HCT116 (cell line): ENCODE measurements around the gene TSPAN7. TPM values are rescaled to one million over a fixed set of nuclear protein-coding genes. Genes with fewer than 3 reads are reported as not detected.

Experiments used
- ATAC-seq: fragments of 200-7000 bp; cut with Tn5 transposase; 2 replicates; pipeline ENCODE4 v1.9.1; 2020; ENCODE audit warnings: mild to moderate bottlenecking, moderate library complexity
- BruUV-seq: library from RNA; stranded (reverse); fragments of 400-500 nt; replicated peaks from 2 replicates; lab custom pipeline; 2021; lab: Mats Ljungman, UMichigan
- CTCF ChIA-PET: fragments of 300-600 bp; sonication (Branson Sonifier 250); formaldehyde crosslinking; loops from one replicate; lab custom pipeline; 2021; ENCODE audit warnings: antibody characterized with exemption; lab: Charles Lee
- POLR2A ChIA-PET: fragments of 300-600, 350-600 bp; sonication (Branson Sonifier 250); formaldehyde crosslinking; loops from one replicate; lab custom pipeline; 2021; ENCODE audit warnings: antibody characterized with exemption; lab: Charles Lee
- RAD21 ChIA-PET, 2 experiments: fragments of 300-600 bp; sonication (Branson Sonifier 250); formaldehyde crosslinking; loops; one replicate each; lab custom pipeline; 2023; ENCODE audit warnings: low total read pairs in 2 of 2; ENCODE audit not compliant: uncharacterized antibody in 2 of 2, unreplicated experiment in 2 of 2, low non-redundant PET in 1 of 2; lab: Charles Lee
- DNase-seq: peaks from one replicate; pipeline ENCODE4 v3.0.0-alpha.2; 2010; ENCODE audit warnings: low read depth, low spot score
- H2AFZ ChIP-seq: fragments of 200-600 bp; shearing (Covaris generic), sonication (generic); 2 replicates; pipeline ENCODE4 v1.6.1; 2017; ENCODE audit warnings: low read depth, mixed run types, mixed read lengths, antibody characterized with exemption, low read length; ENCODE audit not compliant: poor library complexity, severe bottlenecking
- H3K27ac ChIP-seq: 2 replicates; pipeline ENCODE4 v1.5.1; 2012; ENCODE audit warnings: low read depth, low read length
- H3K27me3 ChIP-seq: fragments of 200-600 bp; sonication (generic); 2 replicates; pipeline ENCODE4 v1.6.1; 2016; ENCODE audit warnings: mixed run types, low read length, mixed read lengths; ENCODE audit not compliant: insufficient read depth
- H3K36me3 ChIP-seq, 2 experiments: fragments of 200-500 bp in 1 of 2; fragments of 200-600 bp in 1 of 2; sonication (Bioruptor generic) in 1 of 2; sonication (generic) in 1 of 2; 2 replicates each; pipeline versions ENCODE4 v1.5.1 to v1.6.1; 2014 to 2016; ENCODE audit warnings: low read length in 2 of 2, inconsistent platforms in 1 of 2, mixed read lengths in 1 of 2, mixed run types in 1 of 2; ENCODE audit not compliant: insufficient read depth in 2 of 2, control insufficient read depth in 1 of 2
- H3K4me1 ChIP-seq, 2 experiments: fragments of 200-600 bp in 1 of 2; sonication (generic) in 1 of 2; 2 replicates each; pipeline versions ENCODE4 v1.5.1 to v1.6.1; 2012 to 2017; ENCODE audit warnings: low read length in 2 of 2, inconsistent platforms in 1 of 2, mild to moderate bottlenecking in 1 of 2, mixed read lengths in 1 of 2, mixed run types in 1 of 2, moderate library complexity in 1 of 2; ENCODE audit not compliant: insufficient read depth in 2 of 2, control insufficient read depth in 1 of 2
- H3K4me2 ChIP-seq: fragments of 200-600 bp; sonication (generic); 2 replicates; pipeline ENCODE4 v1.6.1; 2017; ENCODE audit warnings: mixed run types, low read length, mixed read lengths
- H3K4me3 ChIP-seq, 2 experiments: fragments of 200-600 bp in 1 of 2; sonication (generic) in 1 of 2; replicated peaks in 1 of 2; 2 replicates each; pipeline ENCODE4 v1.5.1; 2011 to 2016; ENCODE audit warnings: low read length in 2 of 2, control low read depth in 1 of 2, low read depth in 1 of 2, mild to moderate bottlenecking in 1 of 2, mixed read lengths in 1 of 2, mixed run types in 1 of 2
- H3K79me2 ChIP-seq: fragments of 200-600 bp; sonication (generic); 2 replicates; pipeline ENCODE4 v1.6.1; 2017; ENCODE audit warnings: mild to moderate bottlenecking, mixed run types, low read length, moderate library complexity, mixed read lengths; ENCODE audit not compliant: insufficient read depth
- H3K9ac ChIP-seq: fragments of 200-600 bp; sonication (generic); 2 replicates; pipeline ENCODE4 v1.6.1; 2016; ENCODE audit warnings: low read length, mixed read lengths
- H3K9me2 ChIP-seq: fragments of 200-600 bp; sonication (generic), shearing (Covaris generic); 2 replicates; pipeline ENCODE4 v1.6.1; 2017; ENCODE audit warnings: mixed run types, mild to moderate bottlenecking, moderate library complexity; ENCODE audit not compliant: insufficient read depth
- H3K9me3 ChIP-seq, 2 experiments: fragments of 200-500 bp in 1 of 2; fragments of 200-600 bp in 1 of 2; sonication (Bioruptor generic) in 1 of 2; sonication (generic) in 1 of 2; 2 replicates each; pipeline ENCODE4 v1.6.1; 2014 to 2017; ENCODE audit warnings: low read length in 2 of 2, mixed read lengths in 2 of 2, inconsistent platforms in 1 of 2, low read depth in 1 of 2, mild to moderate bottlenecking in 1 of 2, mixed run types in 1 of 2, moderate library complexity in 1 of 2; ENCODE audit not compliant: control insufficient read depth in 1 of 2, insufficient read depth in 1 of 2
- H4K20me1 ChIP-seq: fragments of 200-600 bp; sonication (generic), shearing (Covaris generic); 2 replicates; pipeline ENCODE4 v1.6.1; 2017; ENCODE audit warnings: mixed run types, mild to moderate bottlenecking, moderate library complexity; ENCODE audit not compliant: insufficient read depth
- ATF3 ChIP-seq: IDR thresholded peaks from 2 replicates; pipeline ENCODE4 v1.6.1; 2012
- CBX3 ChIP-seq: IDR thresholded peaks from 2 replicates; pipeline ENCODE4 v1.6.1; 2012; ENCODE audit warnings: low read depth
- CEBPB ChIP-seq: IDR thresholded peaks from 2 replicates; pipeline ENCODE4 v1.6.1; 2012; ENCODE audit warnings: low read depth
- CTCF ChIP-seq, 3 experiments: fragments of 200-600 bp in 1 of 3; sonication (generic) in 1 of 3; IDR thresholded peaks in 2 of 3; conservative IDR thresholded peaks in 1 of 3; 2 replicates each; pipeline ENCODE4 v1.5.1; 2012 to 2017; ENCODE audit warnings: low read depth in 2 of 3, low read length in 2 of 3, antibody characterized with exemption in 1 of 3, borderline replicate concordance in 1 of 3, control low read depth in 1 of 3, mild to moderate bottlenecking in 1 of 3, mixed read lengths in 1 of 3, mixed run types in 1 of 3, moderate library complexity in 1 of 3; ENCODE audit not compliant: insufficient read depth in 1 of 3
- ELF1 ChIP-seq: IDR thresholded peaks from 2 replicates; pipeline ENCODE4 v1.6.1; 2012; ENCODE audit warnings: low read depth, borderline replicate concordance
- FOSL1 ChIP-seq: IDR thresholded peaks from 2 replicates; pipeline ENCODE4 v1.6.1; 2012; ENCODE audit warnings: low read depth
- JUND ChIP-seq: IDR thresholded peaks from 2 replicates; pipeline ENCODE4 v1.6.1; 2012
- MAX ChIP-seq: IDR thresholded peaks from 2 replicates; pipeline ENCODE4 v1.6.1; 2012
- POLR2A ChIP-seq: IDR thresholded peaks from 2 replicates; pipeline ENCODE4 v1.7.0; 2011; ENCODE audit warnings: borderline replicate concordance; ENCODE audit not compliant: insufficient read depth, insufficient read length; ENCODE audit errors: extremely low read depth
- POLR2AphosphoS5 ChIP-seq: IDR thresholded peaks from 2 replicates; pipeline ENCODE4 v1.6.1; 2011; ENCODE audit warnings: mild to moderate bottlenecking, low read depth, low read length, moderate library complexity
- RAD21 ChIP-seq: IDR thresholded peaks from 2 replicates; pipeline ENCODE4 v1.6.1; 2012; ENCODE audit warnings: low read depth, mild to moderate bottlenecking
- SIN3A ChIP-seq: IDR thresholded peaks from 2 replicates; pipeline ENCODE4 v1.6.1; 2012; ENCODE audit warnings: low read depth
- SP1 ChIP-seq: IDR thresholded peaks from 2 replicates; pipeline ENCODE4 v1.6.1; 2012; ENCODE audit warnings: low read depth
- YY1 ChIP-seq: IDR thresholded peaks from 2 replicates; pipeline ENCODE4 v1.6.1; 2011; ENCODE audit warnings: low read length, low read depth, moderate library complexity, mild to moderate bottlenecking; ENCODE audit not compliant: insufficient replicate concordance; ENCODE audit errors: extremely low read depth
- ZNF274 ChIP-seq: fragments of 200-500 bp; sonication (Bioruptor generic); IDR thresholded peaks from 2 replicates; pipeline ENCODE4 v1.6.1; 2014; ENCODE audit warnings: mild to moderate bottlenecking, low read depth, low read length, inconsistent platforms
- intact Hi-C: fragments of 100-400 bp; cut with micrococcal nuclease; formaldehyde crosslinking; loops from 2 replicates; pipeline ENCODE4 v1.10.0; 2022
- total RNA-seq: library from RNA; stranded (reverse); gene quantifications from one replicate; pipeline ENCODE4 v1.2.1, GENCODE V29; 2021; ENCODE audit not compliant: unreplicated experiment

Gene TSPAN7
- total RNA-seq, 1 experiment from 2014 or later: 2.9 TPM

GRCh38 chrX:38583181-38583580 lies 21.8 kb downstream of the TSPAN7 start:
- POLR2A ChIA-PET: no interaction called here
- Histone ChIP-seq H3K4me3 (no peak overlapping the region), H3K36me3 (no peaks in the 10 kb centered on the region), H3K79me2 (no peaks in the 10 kb centered on the region), H3K4me1 (no peaks in the 10 kb centered on the region), H3K9ac (no peak overlapping the region), H3K4me2 (no peak overlapping the region), H4K20me1 (no peaks in the 10 kb centered on the region), H2AFZ (no peak overlapping the region), H3K9me3 (no peaks in the 10 kb centered on the region), H3K27me3 (no peaks in the 10 kb centered on the region), H3K27ac (no peak overlapping the region), H3K9me2 (no peaks in the 10 kb centered on the region)
- RAD21 ChIA-PET: no interaction called here
- DNase-seq: no peak
- intact Hi-C loops: no loop called here
- TF ChIP-seq ELF1: no peak
- no peak for TF ChIP-seq FOSL1
- no peak for TF ChIP-seq SP1
- no peak for TF ChIP-seq MAX
- no peak for TF ChIP-seq POLR2A
- no peak for TF ChIP-seq POLR2AphosphoS5
- TF ChIP-seq SIN3A: no peak
- no peak for TF ChIP-seq ZNF274
- no peak for TF ChIP-seq CTCF (IDR thresholded peaks at IDR 0.05 in 2 of 3, conservative IDR thresholded peaks at IDR 0.05 in 1 of 3; ENCODE audit: borderline replicate concordance in 1 of 3, insufficient read depth in 1 of 3, low read depth in 2 of 3, low read length in 2 of 3)
- TF ChIP-seq CBX3: no peak
- TF ChIP-seq YY1: no peak
- no peak for TF ChIP-seq ATF3
- no peak for TF ChIP-seq JUND
- no peak for TF ChIP-seq CEBPB
- TF ChIP-seq RAD21: no peak
- BruUV-seq: no TSS peak
- CTCF ChIA-PET: no interaction called here
- ATAC-seq: no peak
